ENCODE data around the gene RAN.

RAN gene

DNA sequence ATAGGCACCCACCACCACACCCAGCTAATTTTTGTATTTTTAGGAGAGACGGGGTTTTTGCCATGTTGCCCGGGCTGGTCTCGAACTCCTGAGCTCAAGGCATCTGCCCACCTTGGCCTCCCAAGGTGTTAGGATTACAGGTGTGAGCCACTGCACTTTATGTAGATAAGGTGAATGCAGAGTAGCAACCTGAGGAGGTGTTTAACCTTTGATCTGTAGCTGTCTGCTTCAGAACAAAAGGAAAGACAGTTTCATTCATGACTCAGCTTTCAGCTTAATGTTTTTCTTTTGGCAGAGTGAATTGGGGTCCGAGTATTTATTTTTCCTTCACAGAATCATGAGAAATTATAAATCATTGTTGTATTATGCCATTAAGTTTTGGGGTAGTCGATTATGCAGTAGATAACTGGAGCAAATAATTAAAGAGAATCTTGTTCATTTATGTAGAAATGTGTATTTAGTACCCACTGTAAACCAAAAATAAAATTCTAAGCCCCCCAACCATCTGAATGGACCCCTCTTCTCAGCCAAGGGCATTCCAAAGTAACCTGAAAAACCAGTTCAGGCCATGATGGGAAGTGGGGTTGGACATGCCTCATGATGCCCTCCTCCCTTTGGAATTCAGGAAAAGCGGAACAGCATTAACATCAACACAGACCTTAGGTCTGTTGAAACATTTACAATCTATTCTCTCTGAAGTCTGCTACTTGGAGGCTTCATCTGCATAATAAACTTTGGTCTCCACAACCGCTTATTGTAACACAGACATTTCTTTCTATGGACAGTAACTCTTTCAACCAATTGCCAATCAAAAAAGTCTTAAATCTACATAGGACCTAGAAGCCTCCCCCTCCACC is 22.1 kb upstream of the RAN start:
- no peak for TF ChIP-seq CTCF (IDR thresholded peaks at IDR 0.05; ENCODE audit: low read depth, low read length)
- DNase-seq (ENCODE audit: low read depth in 2 of 2), result no peak
- H3K4me3 ChIP-seq (replicated peaks in 1 of 2; ENCODE audit: low read depth in 2 of 2, low read length in 2 of 2), result no peak overlapping the region

GRCh38 chr12:130850418-130851021 is 21.3 kb upstream of the RAN start:
- no peak for TF ChIP-seq CTCF (IDR thresholded peaks at IDR 0.05; ENCODE audit: low read depth, low read length)
- H3K4me3 ChIP-seq (replicated peaks in 1 of 2; ENCODE audit: low read depth in 2 of 2, low read length in 2 of 2), result no peak overlapping the region
- no peak for DNase-seq (ENCODE audit: low read depth in 2 of 2)

- TF ChIP-seq CTCF (IDR thresholded peaks at IDR 0.05; ENCODE audit: low read depth, low read length), result no peak
- no peak for DNase-seq (ENCODE audit: low read depth in 2 of 2)
- H3K4me3 ChIP-seq (replicated peaks in 1 of 2; ENCODE audit: low read depth in 2 of 2, low read length in 2 of 2), result no peak overlapping the region
Observed at GRCh38 chr12:130856088-130856487, 15.8 kb upstream of the RAN start.

GRCh38 chr12:130858084-130858483 is 13.8 kb upstream of the RAN start:
- no peak for TF ChIP-seq CTCF (IDR thresholded peaks at IDR 0.05; ENCODE audit: low read depth, low read length)
- no peak for DNase-seq (ENCODE audit: low read depth in 2 of 2)
- H3K4me3 ChIP-seq (replicated peaks in 1 of 2; ENCODE audit: low read depth in 2 of 2, low read length in 2 of 2), result no peak overlapping the region

GRCh38 chr12:130859161-130859560 is 12.7 kb upstream of the RAN start:
- no peak for DNase-seq (ENCODE audit: low read depth in 2 of 2)
- no peak overlapping the region for H3K4me3 ChIP-seq (replicated peaks in 1 of 2; ENCODE audit: low read depth in 2 of 2, low read length in 2 of 2)
- TF ChIP-seq CTCF (IDR thresholded peaks at IDR 0.05; ENCODE audit: low read depth, low read length), result no peak

GRCh38 chr12:130860311-130860710 is 11.6 kb upstream of the RAN start:
- no peak for TF ChIP-seq CTCF (IDR thresholded peaks at IDR 0.05; ENCODE audit: low read depth, low read length)
- no peak overlapping the region for H3K4me3 ChIP-seq (replicated peaks in 1 of 2; ENCODE audit: low read depth in 2 of 2, low read length in 2 of 2)
- DNase-seq (ENCODE audit: low read depth in 2 of 2), result no peak

Data from cardiac fibroblast (primary cell).